HG03439 (cell line): Measurements from ENCODE around the gene GLB1L2.

Source experiments
- ATAC-seq: cut with Tn5 transposase; IDR thresholded peaks from one replicate; pipeline ENCODE4 v1.9.1; 2021; ENCODE audit warnings: mild to moderate bottlenecking, moderate library complexity; ENCODE audit not compliant: unreplicated experiment

The GLB1L2 gene

GRCh38 chr11:134417871-134418840, 86.4 kb downstream of the GLB1L2 start:
- ATAC-seq = no peak

GRCh38 chr11:134423106-134423505, 91.3 kb downstream of the GLB1L2 start:
- no peak for ATAC-seq

- no peak for ATAC-seq
Observed at GRCh38 chr11:134425413-134425812, 93.6 kb downstream of the GLB1L2 start.
